Duodenal mucosa (tissue), 2 donors: ENCODE measurements around the gene NADK.
"Not testable (repeated sequence)": the region's sequence is repeated elsewhere in the genome, so short reads cannot be mapped to it uniquely, and the experiment has no call there.

Experiments used
- H3K27ac ChIP-seq: one replicate; pipeline ENCODE4 v1.7.0; 2013; ENCODE audit warnings: low read depth, low read length
- H3K27me3 ChIP-seq, 2 donors: one replicate each; pipeline ENCODE4 v1.7.0; 2013; ENCODE audit warnings: low read length in 2 of 2, control low read depth in 1 of 2; ENCODE audit not compliant: insufficient read depth in 2 of 2, control insufficient read depth in 1 of 2
- H3K36me3 ChIP-seq, 2 donors: one replicate each; pipeline ENCODE4 v1.7.0; 2013; ENCODE audit warnings: low read length in 2 of 2, control low read depth in 1 of 2; ENCODE audit not compliant: insufficient read depth in 2 of 2, control insufficient read depth in 1 of 2
- H3K4me1 ChIP-seq, 2 donors: one replicate each; pipeline ENCODE4 v1.7.0; 2013; ENCODE audit warnings: low read length in 2 of 2, control low read depth in 1 of 2; ENCODE audit not compliant: insufficient read depth in 2 of 2, control insufficient read depth in 1 of 2
- H3K4me3 ChIP-seq, 2 donors: one replicate each; pipeline ENCODE4 v1.7.0; 2013; ENCODE audit warnings: low read length in 2 of 2, low read depth in 1 of 2
- H3K9ac ChIP-seq, 2 donors: one replicate each; pipeline ENCODE4 v1.7.0; 2013; ENCODE audit warnings: low read length in 2 of 2, low read depth in 1 of 2
- H3K9me3 ChIP-seq, 2 donors: one replicate each; pipeline ENCODE4 v1.7.0; 2013; ENCODE audit warnings: low read length in 2 of 2, control low read depth in 1 of 2; ENCODE audit not compliant: control insufficient read depth in 1 of 2

The NADK gene

DNA sequence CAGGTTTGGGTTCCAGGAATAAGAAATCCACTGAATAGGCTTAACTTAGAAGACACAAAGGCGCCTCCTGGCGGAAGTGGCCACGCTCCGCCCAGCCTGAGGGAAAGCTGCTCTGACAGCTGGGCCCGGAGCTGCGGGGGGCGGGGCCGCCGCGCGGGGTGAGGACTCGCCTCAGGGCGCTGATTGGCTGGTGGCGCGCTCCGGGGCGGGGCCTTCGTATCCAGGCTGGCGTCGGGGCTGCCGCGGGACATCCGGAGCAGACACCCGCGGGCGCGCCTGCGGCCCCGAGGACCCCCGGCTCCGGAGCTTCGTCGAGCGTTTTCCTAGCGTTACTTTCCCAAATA, 31.7 kb downstream of the NADK start:
- H3K4me3 ChIP-seq, H3K4me1 ChIP-seq, H3K36me3 ChIP-seq, H3K9ac ChIP-seq, H3K9me3 ChIP-seq, H3K27me3 ChIP-seq: not testable (repeated sequence)
- H3K27ac ChIP-seq, result peak overlapping the region; percentile 80

DNA sequence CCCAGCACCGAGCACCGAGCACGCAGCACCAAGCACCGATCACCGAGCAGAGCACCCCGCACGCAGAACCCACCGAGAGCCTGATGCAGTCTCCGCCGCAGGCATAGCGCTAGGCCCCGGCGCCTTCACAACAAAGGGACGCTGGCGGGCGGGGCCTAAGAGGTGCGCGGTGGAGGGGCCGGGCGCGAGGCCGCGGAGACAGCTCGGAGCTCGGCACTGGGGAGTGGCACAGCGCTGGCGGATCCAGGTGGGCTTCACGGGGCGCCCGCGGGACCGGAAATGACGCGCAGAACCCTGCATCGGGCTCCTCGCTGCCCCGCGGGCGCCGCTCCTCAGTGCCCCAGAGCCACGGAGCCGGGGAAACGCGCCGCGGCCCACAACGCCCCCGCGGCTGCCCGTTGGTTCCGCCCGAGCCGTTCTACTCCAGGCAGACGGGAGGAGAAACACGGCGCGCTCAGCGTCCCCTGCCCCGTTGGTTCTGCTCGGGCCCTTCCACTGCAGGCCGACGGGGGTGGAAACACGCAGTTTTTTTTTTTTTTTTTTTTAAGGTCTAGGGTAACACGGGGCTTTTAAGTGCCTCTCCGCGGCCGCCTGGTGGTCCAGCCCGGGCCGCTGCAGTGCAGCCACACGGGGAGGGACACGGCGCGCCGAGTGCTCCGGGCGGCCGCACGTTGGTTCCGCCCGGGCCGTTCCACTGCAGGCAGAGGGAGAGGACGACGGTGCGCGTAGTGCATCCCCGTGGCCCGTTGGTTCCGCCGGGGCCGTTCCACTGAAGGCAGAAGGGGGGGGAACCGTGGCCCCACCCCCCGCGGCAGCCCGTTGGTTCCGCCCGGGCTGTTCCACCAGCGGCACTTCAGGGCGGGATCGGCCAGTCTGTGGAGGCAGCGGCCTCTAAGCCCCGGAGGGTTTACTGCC, 32.4 kb downstream of the NADK start:
- H3K4me1 ChIP-seq, H3K4me3 ChIP-seq, H3K9me3 ChIP-seq, H3K36me3 ChIP-seq, H3K27me3 ChIP-seq, H3K9ac ChIP-seq: not testable (repeated sequence)
- H3K27ac ChIP-seq, result peak overlapping the region; percentile 80

DNA sequence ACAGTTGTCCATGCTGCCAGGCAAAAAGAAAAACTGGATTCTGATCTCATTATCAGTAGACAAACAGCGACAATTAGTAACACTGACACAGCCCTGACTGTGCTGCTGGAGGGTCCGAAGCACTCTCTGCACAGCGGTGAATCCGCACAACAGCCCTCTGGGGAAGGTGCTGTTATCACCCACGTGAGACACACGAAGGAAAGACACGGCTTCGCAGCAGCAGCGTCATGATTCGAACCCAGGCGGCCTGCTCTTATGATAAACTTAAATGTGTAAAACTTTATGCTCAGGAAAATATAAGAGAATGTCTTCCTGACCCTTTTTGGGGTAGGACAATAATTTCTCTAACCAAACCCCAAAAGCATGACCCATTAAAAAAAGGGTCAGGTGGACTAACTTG, 35.7 kb downstream of the NADK start:
- H3K9me3 ChIP-seq, H3K4me1 ChIP-seq, H3K9ac ChIP-seq: not testable (repeated sequence)

DNA sequence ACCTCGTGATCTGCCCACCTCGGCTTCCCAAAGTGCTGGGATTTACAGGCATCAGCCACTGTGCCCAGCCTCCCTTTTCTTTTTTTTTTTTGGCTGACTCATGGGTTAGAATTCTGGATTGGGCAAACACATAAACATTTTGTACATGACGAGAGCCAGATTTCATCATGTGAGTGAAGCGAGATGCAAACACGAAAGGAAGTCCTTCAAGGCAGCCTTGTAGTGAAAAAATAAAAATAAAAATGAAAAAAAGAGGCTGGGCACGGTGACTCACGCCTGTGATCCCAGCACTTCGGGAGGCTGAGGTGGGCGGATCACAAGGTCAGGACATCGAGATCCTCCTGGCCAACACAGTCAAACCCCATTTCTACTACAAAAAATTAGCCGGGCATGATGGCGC, 37.3 kb downstream of the NADK start:
- H3K4me1 ChIP-seq, H3K4me3 ChIP-seq, H3K36me3 ChIP-seq, H3K27ac ChIP-seq, H3K9me3 ChIP-seq, H3K9ac ChIP-seq, H3K27me3 ChIP-seq: not testable (repeated sequence)

More for the DNA sequence above, 35.7 kb downstream of the NADK start:
- not testable (repeated sequence) for H3K27ac ChIP-seq, H3K4me3 ChIP-seq, H3K27me3 ChIP-seq, H3K36me3 ChIP-seq

DNA sequence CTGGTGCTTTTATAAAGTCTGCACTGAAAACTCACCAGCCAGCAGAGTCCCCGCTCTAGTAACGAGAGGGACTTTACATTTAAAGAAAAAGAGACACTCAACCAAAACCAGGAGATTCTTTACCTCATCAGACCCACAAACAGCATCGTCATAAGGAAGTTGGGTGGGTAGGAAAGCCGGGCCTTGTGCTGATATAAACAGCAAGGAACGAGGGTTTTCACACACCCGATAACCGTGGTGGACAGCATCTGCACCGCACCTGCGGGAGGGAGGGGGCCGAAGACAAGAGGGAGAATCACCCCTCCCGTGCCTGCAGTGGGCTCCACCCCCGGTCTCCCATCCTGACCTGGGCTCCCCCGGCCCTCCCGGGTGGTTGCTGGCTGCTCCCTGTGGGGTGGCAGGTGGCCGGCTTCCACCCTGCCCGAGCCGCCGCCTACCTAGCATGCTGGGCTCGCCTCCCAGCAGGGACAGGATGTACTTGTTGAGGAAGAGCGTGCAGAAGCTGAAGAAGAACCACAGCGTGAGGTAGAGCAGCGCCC, 39.4 kb downstream of the NADK start:
- not testable (repeated sequence) for H3K27me3 ChIP-seq, H3K36me3 ChIP-seq, H3K4me1 ChIP-seq, H3K9me3 ChIP-seq, H3K9ac ChIP-seq, H3K4me3 ChIP-seq, H3K27ac ChIP-seq

DNA sequence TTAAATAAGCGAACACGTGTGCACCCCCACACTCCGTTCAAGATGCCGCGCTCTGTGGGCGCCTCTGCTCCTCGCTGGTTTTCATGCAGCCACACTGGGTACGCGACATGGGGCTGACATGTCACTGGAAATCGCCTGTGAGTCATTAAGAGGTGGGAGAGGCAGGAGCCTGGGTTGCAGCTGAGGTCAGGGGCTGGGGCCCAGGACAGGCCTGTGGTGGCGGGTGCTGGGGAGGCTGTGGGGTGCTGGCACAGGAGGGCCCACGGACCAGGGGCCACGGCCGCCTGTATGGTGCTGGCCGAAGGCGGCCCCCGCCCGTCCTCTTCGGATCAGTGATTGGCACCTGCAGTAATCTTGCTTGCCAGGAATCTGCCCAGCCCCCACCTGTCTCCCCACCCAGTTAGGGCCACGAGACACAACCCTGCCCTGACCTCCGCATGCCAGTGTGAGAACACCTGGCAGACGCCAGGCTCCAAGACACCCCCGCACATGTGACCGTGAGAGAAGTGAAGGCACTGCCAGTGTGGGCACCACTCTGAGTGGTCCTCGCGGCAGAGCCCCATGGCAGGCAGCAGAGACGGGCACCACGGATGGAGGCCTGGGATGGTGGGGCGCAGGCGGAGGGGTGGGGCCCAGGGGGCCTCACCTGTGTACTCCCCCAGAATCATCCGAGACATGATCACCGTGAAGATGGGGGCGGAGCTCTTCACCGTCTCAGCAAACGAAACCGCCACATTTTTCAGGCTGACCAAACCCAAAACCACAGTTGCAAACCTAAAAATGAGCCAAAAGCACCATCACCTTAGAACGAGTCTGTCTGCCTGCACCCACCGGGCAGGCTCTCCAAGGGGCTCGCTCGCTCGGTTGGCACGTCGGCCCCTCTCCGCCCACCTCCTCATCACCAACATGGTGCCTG, 40.3 kb downstream of the NADK start:
- not testable (repeated sequence) for H3K36me3 ChIP-seq, H3K27me3 ChIP-seq

DNA sequence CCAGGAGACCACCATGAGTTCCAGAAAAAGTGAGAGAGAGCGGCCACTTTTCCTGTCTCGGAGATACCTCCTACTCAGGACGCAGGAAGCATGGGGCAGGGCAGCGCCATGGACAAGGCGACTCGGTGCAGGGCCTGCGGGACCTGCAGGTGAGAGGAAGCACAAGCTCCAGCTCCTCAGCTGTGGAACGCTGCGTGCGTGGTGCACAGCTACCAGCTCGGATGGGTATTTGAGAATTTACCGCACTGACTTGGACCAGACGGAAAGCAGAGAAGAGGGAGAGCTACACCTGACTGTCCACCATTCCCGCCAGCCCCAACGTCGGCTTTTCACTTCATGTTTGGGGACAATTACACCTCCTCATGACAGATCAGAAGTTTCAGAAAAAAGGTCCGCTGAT, 45.9 kb downstream of the NADK start:
- Histone ChIP-seq H3K27me3 (no peaks in the 10 kb centered on the region), H3K27ac (no peak overlapping the region), H3K4me1 (no peaks in the 10 kb centered on the region), H3K4me3 (no peak overlapping the region), H3K9ac (no peak overlapping the region), H3K9me3 (no peaks in the 10 kb centered on the region), H3K36me3 (peaks cover 0 to 26% of the 10 kb centered on the region in 2 donors)

More for the DNA sequence above, 40.3 kb downstream of the NADK start:
- H3K4me1 ChIP-seq, H3K9me3 ChIP-seq, H3K27ac ChIP-seq, H3K9ac ChIP-seq, H3K4me3 ChIP-seq: not testable (repeated sequence)

DNA sequence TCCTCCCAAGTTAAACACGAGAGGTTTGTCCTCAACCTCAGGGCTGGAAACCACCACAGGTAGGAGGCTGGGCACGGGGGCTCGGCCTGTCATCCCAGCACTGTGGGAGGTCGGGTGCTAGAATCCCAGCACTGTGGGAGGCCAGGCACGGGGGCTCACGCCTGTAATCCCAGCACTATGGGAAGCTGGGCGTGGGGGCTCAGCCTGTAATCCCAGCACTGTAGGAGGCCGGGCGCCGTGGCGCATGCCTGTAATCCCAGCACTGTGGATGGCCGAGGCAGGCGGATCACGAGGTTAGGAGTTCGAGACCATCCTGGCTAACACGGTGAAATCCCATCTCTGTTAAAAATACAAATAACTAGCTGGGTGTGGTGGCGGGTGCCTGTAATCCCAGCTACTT, 47.4 kb downstream of the NADK start:
- H3K9ac ChIP-seq, result no peak overlapping the region
- no peak overlapping the region for H3K27ac ChIP-seq
- H3K4me1 ChIP-seq, result no peaks in the 10 kb centered on the region
- H3K27me3 ChIP-seq, result no peaks in the 10 kb centered on the region
- H3K36me3 ChIP-seq, result peaks cover 0 to 26% of the 10 kb centered on the region in 2 donors
- H3K4me3 ChIP-seq, result no peak overlapping the region
- H3K9me3 ChIP-seq, result no peaks in the 10 kb centered on the region

DNA sequence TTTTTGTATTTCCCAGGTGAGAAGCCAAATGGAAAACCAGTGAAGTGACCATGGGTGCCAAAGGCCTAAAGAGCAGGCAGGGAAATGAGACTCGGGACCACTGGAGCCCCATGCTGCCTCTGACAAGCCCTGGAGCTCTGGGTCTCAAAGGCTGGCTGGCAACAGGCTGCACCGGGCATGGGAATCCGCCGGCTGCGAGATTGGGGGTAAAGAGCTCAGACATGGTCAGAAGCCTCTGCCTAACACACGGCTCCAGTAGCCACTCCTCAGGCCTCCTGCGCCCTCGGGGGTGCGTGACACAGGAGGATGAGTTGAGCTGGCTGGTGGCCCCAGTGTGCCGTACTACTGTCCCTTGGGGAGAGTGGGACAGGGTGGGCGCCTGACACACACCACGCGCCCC, 48.0 kb downstream of the NADK start:
- not testable (repeated sequence) for H3K27ac ChIP-seq, H3K4me1 ChIP-seq, H3K9ac ChIP-seq, H3K9me3 ChIP-seq, H3K4me3 ChIP-seq, H3K27me3 ChIP-seq
- peaks cover 0 to 25% of the 10 kb centered on the region in 2 donors for H3K36me3 ChIP-seq

DNA sequence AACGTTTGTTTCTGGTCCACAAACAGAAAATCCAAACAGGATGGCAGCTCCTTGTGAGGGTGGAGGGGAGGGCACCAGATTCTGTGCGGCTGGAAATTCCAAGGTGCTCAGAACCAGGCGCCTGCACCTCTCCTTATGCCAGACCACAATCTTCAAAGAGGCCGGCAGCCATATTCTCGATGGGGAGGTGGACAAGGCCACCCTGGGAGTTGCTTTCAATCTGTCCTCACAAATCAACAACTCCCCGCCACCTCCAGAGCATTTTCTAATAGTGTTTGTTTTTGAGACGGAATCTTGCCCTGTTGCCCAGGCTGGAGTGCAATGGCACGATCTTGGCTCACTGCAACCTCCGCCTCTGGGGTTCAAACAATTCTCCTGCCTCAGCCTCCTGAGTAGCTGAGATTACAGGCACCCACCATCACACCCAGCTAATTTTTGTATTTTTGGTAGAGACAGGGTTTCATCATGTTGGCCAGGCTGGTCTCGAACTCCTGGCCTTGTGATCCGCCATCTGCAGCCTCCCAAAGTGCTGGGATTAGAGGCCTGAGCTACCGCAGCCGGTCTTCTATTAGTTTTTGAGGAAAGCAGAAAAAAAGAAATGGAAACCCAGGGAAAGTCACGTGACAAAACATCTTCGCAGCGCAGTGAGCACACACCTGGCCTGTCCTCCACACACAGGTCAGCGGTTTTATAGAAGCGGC, 49.0 kb downstream of the NADK start:
- H3K9ac ChIP-seq, H3K4me1 ChIP-seq, H3K9me3 ChIP-seq, H3K4me3 ChIP-seq, H3K27me3 ChIP-seq, H3K27ac ChIP-seq: not testable (repeated sequence)
- peaks cover 0 to 21% of the 10 kb centered on the region in 2 donors for H3K36me3 ChIP-seq
